Measurements from ENCODE around the gene OR6M1. TPM values are rescaled to one million over a fixed set of nuclear protein-coding genes. Genes with fewer than 3 reads are reported as not detected.

OR6M1 gene
- polyA plus RNA-seq (ENCODE audit: insufficient read length in 10 of 10): not detected
- long read RNA-seq, donor 1: 0 reads
- long read RNA-seq, donor 2, partial matches to known transcripts: 0 of 1 reads
- long read RNA-seq, donor 2, other reads (novel, unspliced or antisense): 0 of 1 reads
- long read RNA-seq, donor 3, partial matches to known transcripts: 0 of 1 reads
- long read RNA-seq, donor 3, other reads (novel, unspliced or antisense): 0 of 1 reads
- long read RNA-seq, donor 4: 0 reads
- long read RNA-seq, donor 5: 0 reads
- long read RNA-seq, donor 6: 0 reads
- long read RNA-seq, donor 7: 0 reads
- long read RNA-seq, donor 8: 0 reads
- long read RNA-seq, donor 9: 0 reads

- no peak for DNase-seq
These were observed at the start of gene OR6M1 for GRCh38 chr11:123806249-123806648. TSS of gene OR6M1 (minus strand) at chr11:123806349. CDS start at chr11:123806349, 0 bp downstream.

- no peak for DNase-seq
These were observed 46.9 kb upstream of the OR6M1 start for GRCh38 chr11:123853038-123853437.

GRCh38 chr11:123852321-123852720 is 46.2 kb upstream of the OR6M1 start:
- no peak for DNase-seq

GRCh38 chr11:123851110-123851509 is 45.0 kb upstream of the OR6M1 start:
- DNase-seq: no peak

- no peak for DNase-seq
These were observed 35.0 kb upstream of the OR6M1 start for GRCh38 chr11:123841174-123841573.

GRCh38 chr11:123839131-123839530 is 33.0 kb upstream of the OR6M1 start:
- DNase-seq: no peak

- no peak for DNase-seq
These were observed 32.5 kb upstream of the OR6M1 start for GRCh38 chr11:123838659-123839058.

GRCh38 chr11:123838199-123838598 is 32.0 kb upstream of the OR6M1 start:
- DNase-seq: no peak

- DNase-seq: no peak
These were observed 26.9 kb upstream of the OR6M1 start for GRCh38 chr11:123833095-123833494.

- no peak for DNase-seq
These were observed 23.6 kb upstream of the OR6M1 start for GRCh38 chr11:123829745-123830144.

- DNase-seq: peak; percentile 31 to 62 (median 40)
These were observed 16.4 kb upstream of the OR6M1 start for GRCh38 chr11:123822599-123822998.

- DNase-seq: peak in 1 of 3 donors; percentile 19
These were observed 15.9 kb upstream of the OR6M1 start for GRCh38 chr11:123822032-123822431.

GRCh38 chr11:123815122-123815521 is 9.0 kb upstream of the OR6M1 start:
- DNase-seq: peak; percentile 18 to 31 (median 19)

GRCh38 chr11:123801765-123802164 is 4.4 kb downstream of the OR6M1 start:
- DNase-seq: no peak

GRCh38 chr11:123800036-123800435 is 6.1 kb downstream of the OR6M1 start:
- DNase-seq: peak; percentile 36 to 67 (median 62)

GRCh38 chr11:123799438-123799837 is 6.7 kb downstream of the OR6M1 start:
- peak; percentile 66 to 84 (median 78) for DNase-seq

- DNase-seq: no peak
These were observed 7.5 kb downstream of the OR6M1 start for GRCh38 chr11:123798513-123799252.

GRCh38 chr11:123798079-123798478 is 8.1 kb downstream of the OR6M1 start:
- DNase-seq: no peak

GRCh38 chr11:123797541-123797940 is 8.6 kb downstream of the OR6M1 start:
- no peak for DNase-seq

GRCh38 chr11:123797114-123797513 is 9.0 kb downstream of the OR6M1 start:
- DNase-seq: no peak

GRCh38 chr11:123796226-123796625 is 9.9 kb downstream of the OR6M1 start:
- no peak for DNase-seq

GRCh38 chr11:123783536-123783935 is 22.6 kb downstream of the OR6M1 start:
- no peak for DNase-seq

GRCh38 chr11:123778511-123778910 is 27.6 kb downstream of the OR6M1 start:
- DNase-seq: peak in 2 of 3 donors; percentile 27 to 51

All from muscle of back (tissue), 13 donors.